Thoracic aorta (tissue), 2 donors: Measurements from ENCODE around the gene SURF6. TPM values are rescaled to one million over a fixed set of nuclear protein-coding genes. Genes with fewer than 3 reads are reported as not detected.

Experiments used
- ATAC-seq: fragments of 150-250 bp; one replicate; pipeline ENCODE4 v1.8.0; 2017; ENCODE audit warnings: low read depth; ENCODE audit not compliant: insufficient number of reproducible peaks, low FRiP score
- DNase-seq: peaks from one replicate; pipeline ENCODE4 v3.0.0-alpha.2; 2020; ENCODE audit warnings: low spot score
- H3K27ac ChIP-seq, 2 donors: fragments of 200-600 bp; sonication (generic); 1 replicate in 1 of 2; 2 replicates in 1 of 2; pipeline ENCODE4 v1.5.1; 2016; ENCODE audit warnings: mild to moderate bottlenecking in 2 of 2, moderate library complexity in 2 of 2
- H3K27me3 ChIP-seq: fragments of 200-600 bp; sonication (generic); replicated peaks from 2 replicates; pipeline ENCODE4 v1.6.0; 2016; ENCODE audit warnings: mild to moderate bottlenecking; ENCODE audit not compliant: insufficient read depth
- H3K36me3 ChIP-seq: fragments of 200-600 bp; sonication (generic); one replicate; pipeline ENCODE4 v1.5.1; 2016
- H3K4me1 ChIP-seq, 2 donors: fragments of 200-600 bp; sonication (generic); 1 replicate in 1 of 2; 2 replicates in 1 of 2; pipeline versions ENCODE4 v1.5.1 to v1.6.0; 2016; ENCODE audit warnings: low read depth in 2 of 2, mild to moderate bottlenecking in 1 of 2; ENCODE audit not compliant: control insufficient read depth in 1 of 2
- H3K4me3 ChIP-seq: fragments of 200-600 bp; sonication (generic); 2 replicates; pipeline ENCODE4 v1.5.1; 2016; ENCODE audit warnings: mild to moderate bottlenecking
- H3K9me3 ChIP-seq: fragments of 200-600 bp; sonication (generic); 2 replicates; pipeline ENCODE4 v1.5.1; 2016
- total RNA-seq, 2 donors: library from RNA; depleted of rRNA; stranded (reverse); fragments of >200 nt; gene quantifications; one replicate each; pipeline versions ENCODE4 v1.1.0 to v1.2.3, GENCODE V29; 2016
- TF ChIP-seq, protein P1 (sequence below): fragments of 200-600 bp; sonication (generic); IDR thresholded peaks from one replicate; pipeline ENCODE4 v1.5.1; 2019; ENCODE audit warnings: antibody characterized with exemption

The SURF6 gene
- total RNA-seq, 2 donors from 2014 or later: 11.6 to 46.1 TPM

DNA sequence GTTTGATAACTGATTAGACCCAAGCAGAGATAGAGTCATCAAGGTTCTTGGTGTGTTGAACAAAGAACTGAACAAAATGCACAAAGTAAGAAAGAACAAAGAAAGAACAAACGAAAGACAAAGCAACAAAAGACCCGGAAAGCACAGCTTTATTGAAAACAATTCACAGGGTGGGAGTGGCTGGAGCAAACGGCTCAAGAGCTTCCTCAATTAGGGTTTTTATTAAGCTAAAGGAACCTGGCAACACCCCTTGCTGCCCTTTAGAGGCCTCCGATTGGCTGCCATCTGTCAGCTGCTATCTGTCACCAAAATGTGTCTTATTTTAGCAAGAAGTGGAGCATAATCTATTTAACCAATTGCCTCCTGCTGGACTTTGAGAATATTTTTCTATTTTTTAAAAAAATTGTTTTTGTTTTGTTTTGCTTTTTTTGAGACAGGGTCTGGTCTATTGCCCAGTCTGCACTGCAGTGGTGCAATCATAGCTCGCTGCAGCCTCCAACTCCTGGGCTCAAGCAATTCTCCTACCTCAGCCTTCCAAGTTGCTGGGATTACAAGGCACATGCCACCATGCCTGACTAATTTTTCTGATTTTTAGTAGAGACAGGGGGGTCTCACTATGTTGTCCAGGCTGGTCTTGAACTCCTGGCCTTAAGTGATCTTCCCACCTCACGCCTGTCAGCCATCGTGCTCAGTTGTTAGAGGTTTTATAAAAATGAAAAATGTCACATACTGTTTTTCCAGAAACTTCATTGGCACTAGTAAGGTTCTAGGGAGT lies 53.3 kb downstream of the SURF6 start:
- Histone ChIP-seq H3K9me3 (no peaks in the 10 kb centered on the region), H3K4me1 (no peaks in the 10 kb centered on the region), H3K36me3 (no peaks in the 10 kb centered on the region), H3K27me3 (no peaks in the 10 kb centered on the region), H3K4me3 (no peak overlapping the region), H3K27ac (no peak overlapping the region)
- DNase-seq (no peak), ATAC-seq (no peak)
- TF ChIP-seq, protein P1, sequence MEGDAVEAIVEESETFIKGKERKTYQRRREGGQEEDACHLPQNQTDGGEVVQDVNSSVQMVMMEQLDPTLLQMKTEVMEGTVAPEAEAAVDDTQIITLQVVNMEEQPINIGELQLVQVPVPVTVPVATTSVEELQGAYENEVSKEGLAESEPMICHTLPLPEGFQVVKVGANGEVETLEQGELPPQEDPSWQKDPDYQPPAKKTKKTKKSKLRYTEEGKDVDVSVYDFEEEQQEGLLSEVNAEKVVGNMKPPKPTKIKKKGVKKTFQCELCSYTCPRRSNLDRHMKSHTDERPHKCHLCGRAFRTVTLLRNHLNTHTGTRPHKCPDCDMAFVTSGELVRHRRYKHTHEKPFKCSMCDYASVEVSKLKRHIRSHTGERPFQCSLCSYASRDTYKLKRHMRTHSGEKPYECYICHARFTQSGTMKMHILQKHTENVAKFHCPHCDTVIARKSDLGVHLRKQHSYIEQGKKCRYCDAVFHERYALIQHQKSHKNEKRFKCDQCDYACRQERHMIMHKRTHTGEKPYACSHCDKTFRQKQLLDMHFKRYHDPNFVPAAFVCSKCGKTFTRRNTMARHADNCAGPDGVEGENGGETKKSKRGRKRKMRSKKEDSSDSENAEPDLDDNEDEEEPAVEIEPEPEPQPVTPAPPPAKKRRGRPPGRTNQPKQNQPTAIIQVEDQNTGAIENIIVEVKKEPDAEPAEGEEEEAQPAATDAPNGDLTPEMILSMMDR: no peak

DNA sequence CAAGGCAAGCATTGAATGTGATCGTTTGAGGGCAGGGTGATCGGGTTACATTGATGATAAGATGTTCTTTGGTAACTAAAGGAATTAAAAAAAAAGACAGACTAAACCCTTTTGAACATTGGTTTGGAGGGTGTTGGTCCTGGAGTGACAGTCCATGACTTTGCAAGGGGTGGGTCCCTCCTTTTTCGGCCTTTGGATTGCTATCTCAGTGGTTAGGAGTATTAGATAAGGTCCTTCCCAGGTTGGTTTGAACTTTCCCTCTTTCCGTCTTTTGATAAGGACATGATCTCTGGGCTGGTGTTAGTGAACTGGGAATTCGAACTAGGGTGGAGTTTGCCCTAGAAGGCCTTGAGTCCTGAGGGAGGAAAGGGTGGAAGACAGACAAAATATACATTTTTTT lies 55.6 kb downstream of the SURF6 start:
- Histone ChIP-seq H3K27me3 (no peaks in the 10 kb centered on the region), H3K36me3 (no peaks in the 10 kb centered on the region), H3K4me3 (no peak overlapping the region), H3K9me3 (no peaks in the 10 kb centered on the region), H3K27ac (no peak overlapping the region), H3K4me1 (peaks cover 0 to 4% of the 10 kb centered on the region in 2 donors)
- DNase-seq: no peak
- ATAC-seq: no peak
- TF ChIP-seq, protein P1: no peak

Other genes starting within 250 kb of the SURF6 start
- gene RALGDS, start 214.9 kb downstream of the SURF6 start, total RNA-seq: 10 to 100 TPM; 30.3 to 98.8 TPM
- gene GBGT1, start 172.3 kb downstream of the SURF6 start, total RNA-seq: 10 to 100 TPM; 45.5 to 46.8 TPM
- not detected for gene OBP2B, start 126.9 kb downstream of the SURF6 start, total RNA-seq
- under 1 TPM; 0.14 to 0.21 TPM for gene ABO, start 61.0 kb downstream of the SURF6 start, total RNA-seq
- 10 to 100 TPM; 50.0 to 51.2 TPM for gene MED22, start 11.9 kb upstream of the SURF6 start, total RNA-seq
- 100 to 1,000 TPM; 889 to 895 TPM for gene RPL7A, start 12.0 kb upstream of the SURF6 start, total RNA-seq
- gene SURF1, start 20.3 kb upstream of the SURF6 start, total RNA-seq: 10 to 100 TPM; 47.6 to 66.6 TPM
- gene SURF2, start 20.4 kb upstream of the SURF6 start, total RNA-seq: 10 to 100 TPM in 1 of 2 donors, 1 to 10 TPM in 1; 7.0 to 13.3 TPM
- 100 to 1,000 TPM; 152 to 154 TPM for gene SURF4, start 39.9 kb upstream of the SURF6 start, total RNA-seq
- under 1 TPM in 1 of 2 donors, not detected in 1; 0.42 TPM for gene STKLD1, start 40.2 kb upstream of the SURF6 start, total RNA-seq
- 10 to 100 TPM in 1 of 2 donors, 1 to 10 TPM in 1; 7.7 to 18.6 TPM for gene REXO4, start 81.8 kb upstream of the SURF6 start, total RNA-seq
- 1 to 10 TPM; 1.3 to 6.0 TPM for gene ADAMTS13, start 86.2 kb upstream of the SURF6 start, total RNA-seq
- 10 to 100 TPM; 15.8 to 19.5 TPM for gene CACFD1, start 123.8 kb upstream of the SURF6 start, total RNA-seq
- 1 to 10 TPM; 4.6 to 8.8 TPM for gene SLC2A6, start 142.9 kb upstream of the SURF6 start, total RNA-seq
- not detected for gene MYMK, start 188.8 kb upstream of the SURF6 start, total RNA-seq
- gene ADAMTSL2, start 198.5 kb upstream of the SURF6 start, total RNA-seq: 1 to 10 TPM; 2.8 to 5.5 TPM